ENCODE results near the gene MCF2L2. TPM values are rescaled to one million over a fixed set of nuclear protein-coding genes. Genes with fewer than 3 reads are reported as not detected.

Gene MCF2L2
- total RNA-seq, 6 experiments from 2014 or later = 0.14 TPM; not detected in 5

DNA sequence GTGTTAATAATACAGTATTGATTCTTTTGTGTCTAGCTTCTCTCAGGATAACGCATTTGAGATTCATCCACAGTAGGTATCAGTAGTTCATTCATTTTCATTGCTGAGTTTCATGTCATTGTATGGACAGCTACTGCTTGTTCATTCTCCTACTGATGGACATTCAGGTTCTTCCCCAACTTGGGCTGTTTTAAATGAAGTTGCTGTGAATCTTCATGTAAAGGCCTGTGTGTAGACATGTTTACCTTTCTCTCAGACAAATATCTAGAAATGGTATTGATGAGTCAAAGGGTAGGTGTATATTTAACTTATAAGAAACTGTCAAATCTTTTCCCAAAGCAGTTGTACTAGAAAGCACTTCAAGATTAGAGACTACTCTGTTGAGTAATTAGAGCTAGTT is 26.7 kb downstream of the MCF2L2 start:
- Mint-ChIP-seq H3K27me3 (ENCODE audit: insufficient read depth) (peaks cover 25% of the 10 kb centered on the region), H3K9me3 (no peaks in the 10 kb centered on the region), H3K4me1 (ENCODE audit: low read depth) (no peaks in the 10 kb centered on the region), H3K36me3 (ENCODE audit: low read depth) (no peaks in the 10 kb centered on the region), H3K4me3 (no peak overlapping the region), H3K27ac (no peak overlapping the region)
- TF ChIP-seq, protein P1, sequence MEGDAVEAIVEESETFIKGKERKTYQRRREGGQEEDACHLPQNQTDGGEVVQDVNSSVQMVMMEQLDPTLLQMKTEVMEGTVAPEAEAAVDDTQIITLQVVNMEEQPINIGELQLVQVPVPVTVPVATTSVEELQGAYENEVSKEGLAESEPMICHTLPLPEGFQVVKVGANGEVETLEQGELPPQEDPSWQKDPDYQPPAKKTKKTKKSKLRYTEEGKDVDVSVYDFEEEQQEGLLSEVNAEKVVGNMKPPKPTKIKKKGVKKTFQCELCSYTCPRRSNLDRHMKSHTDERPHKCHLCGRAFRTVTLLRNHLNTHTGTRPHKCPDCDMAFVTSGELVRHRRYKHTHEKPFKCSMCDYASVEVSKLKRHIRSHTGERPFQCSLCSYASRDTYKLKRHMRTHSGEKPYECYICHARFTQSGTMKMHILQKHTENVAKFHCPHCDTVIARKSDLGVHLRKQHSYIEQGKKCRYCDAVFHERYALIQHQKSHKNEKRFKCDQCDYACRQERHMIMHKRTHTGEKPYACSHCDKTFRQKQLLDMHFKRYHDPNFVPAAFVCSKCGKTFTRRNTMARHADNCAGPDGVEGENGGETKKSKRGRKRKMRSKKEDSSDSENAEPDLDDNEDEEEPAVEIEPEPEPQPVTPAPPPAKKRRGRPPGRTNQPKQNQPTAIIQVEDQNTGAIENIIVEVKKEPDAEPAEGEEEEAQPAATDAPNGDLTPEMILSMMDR (IDR thresholded peaks at IDR 0.05) = no peak
- no peak for DNase-seq

DNA sequence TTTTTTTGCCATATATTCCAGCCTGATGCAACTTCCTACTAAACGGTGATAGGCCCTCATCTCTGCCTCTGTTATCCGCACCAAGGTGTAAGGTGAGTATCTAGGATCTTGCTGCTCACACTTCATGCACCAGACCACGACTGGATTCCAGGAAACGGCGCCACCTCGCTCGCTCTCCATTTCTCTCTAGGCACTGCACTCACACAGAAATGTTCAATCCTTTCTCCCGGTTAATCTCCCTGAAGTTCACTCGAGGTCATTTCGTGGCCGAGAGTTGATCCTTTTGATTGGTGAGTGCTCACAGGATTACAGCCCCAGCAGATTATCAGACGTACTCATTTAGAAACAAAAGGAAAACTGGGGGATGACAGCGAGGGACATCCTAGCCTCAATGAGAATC is 28.1 kb downstream of the MCF2L2 start:
- Mint-ChIP-seq H3K27ac (no peak overlapping the region), H3K9me3 (no peaks in the 10 kb centered on the region), H3K27me3 (ENCODE audit: insufficient read depth) (peaks cover 26% of the 10 kb centered on the region), H3K4me3 (no peak overlapping the region), H3K4me1 (ENCODE audit: low read depth) (no peaks in the 10 kb centered on the region), H3K36me3 (ENCODE audit: low read depth) (no peaks in the 10 kb centered on the region)
- TF ChIP-seq, protein P1 (IDR thresholded peaks at IDR 0.05) = no peak
- no peak for DNase-seq

DNA sequence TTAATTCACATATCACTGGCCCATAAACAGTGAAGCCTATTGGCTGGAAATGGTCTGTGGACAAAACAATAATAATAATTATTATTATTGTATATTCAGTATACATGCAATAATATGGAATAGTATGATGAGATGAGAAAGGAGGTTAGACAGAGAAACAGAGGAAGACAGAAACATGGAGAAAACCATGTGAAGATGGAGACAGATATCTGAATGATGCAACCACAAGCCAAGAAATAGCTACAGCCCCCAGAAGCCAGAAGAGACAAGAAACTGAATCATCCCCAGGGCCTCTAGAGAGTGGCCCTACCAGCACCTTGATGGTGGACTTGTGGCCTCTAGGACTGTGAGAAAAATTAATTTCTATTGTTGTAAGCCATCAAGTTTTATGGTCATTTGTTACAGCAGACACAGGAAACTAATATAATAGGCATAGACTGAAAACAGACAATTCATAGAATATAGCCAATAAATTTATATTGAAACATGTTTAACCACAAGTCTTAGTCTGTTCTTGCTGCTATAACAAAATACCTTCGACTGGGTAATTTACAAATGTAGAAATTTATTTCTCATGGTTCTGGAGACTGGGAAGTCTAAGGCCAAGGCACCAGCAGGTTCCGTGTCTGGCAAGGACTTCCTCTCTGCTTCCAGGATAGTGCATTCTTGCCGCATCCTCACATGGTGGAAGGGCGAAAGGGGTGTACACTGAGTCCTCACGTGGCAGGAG is 31.6 kb downstream of the MCF2L2 start:
- Mint-ChIP-seq H3K27me3 (ENCODE audit: insufficient read depth) (peaks cover 22% of the 10 kb centered on the region), H3K27ac (no peak overlapping the region), H3K4me1 (ENCODE audit: low read depth) (no peaks in the 10 kb centered on the region), H3K4me3 (no peak overlapping the region), H3K36me3 (ENCODE audit: low read depth) (no peaks in the 10 kb centered on the region), H3K9me3 (no peaks in the 10 kb centered on the region)
- TF ChIP-seq, protein P1 (IDR thresholded peaks at IDR 0.05) = no peak
- no peak for DNase-seq

DNA sequence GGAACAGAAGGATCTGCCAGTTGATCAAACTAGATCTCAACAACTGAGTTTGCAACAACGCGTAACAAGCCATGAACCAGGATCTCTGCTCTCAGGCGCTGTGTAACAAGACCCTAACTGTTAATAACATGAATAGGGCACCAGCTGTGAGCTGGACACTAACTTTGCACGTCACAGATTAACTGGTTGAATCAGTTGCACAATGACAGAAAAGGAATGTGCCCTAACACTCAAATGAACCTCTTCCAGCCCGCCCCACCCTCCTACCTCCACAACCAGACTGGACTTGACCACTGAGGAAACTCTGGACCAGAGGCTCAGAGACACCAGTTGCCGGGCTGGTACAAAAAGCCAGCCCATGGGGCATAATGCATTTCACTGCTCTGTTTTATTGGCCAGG is 34.3 kb downstream of the MCF2L2 start:
- Mint-ChIP-seq H3K36me3 (ENCODE audit: low read depth) (no peaks in the 10 kb centered on the region), H3K27me3 (ENCODE audit: insufficient read depth) (peaks cover 27% of the 10 kb centered on the region), H3K4me3 (no peak overlapping the region), H3K9me3 (no peaks in the 10 kb centered on the region), H3K27ac (no peak overlapping the region), H3K4me1 (ENCODE audit: low read depth) (no peaks in the 10 kb centered on the region)
- DNase-seq = no peak
- TF ChIP-seq, protein P1 (IDR thresholded peaks at IDR 0.05) = no peak

DNA sequence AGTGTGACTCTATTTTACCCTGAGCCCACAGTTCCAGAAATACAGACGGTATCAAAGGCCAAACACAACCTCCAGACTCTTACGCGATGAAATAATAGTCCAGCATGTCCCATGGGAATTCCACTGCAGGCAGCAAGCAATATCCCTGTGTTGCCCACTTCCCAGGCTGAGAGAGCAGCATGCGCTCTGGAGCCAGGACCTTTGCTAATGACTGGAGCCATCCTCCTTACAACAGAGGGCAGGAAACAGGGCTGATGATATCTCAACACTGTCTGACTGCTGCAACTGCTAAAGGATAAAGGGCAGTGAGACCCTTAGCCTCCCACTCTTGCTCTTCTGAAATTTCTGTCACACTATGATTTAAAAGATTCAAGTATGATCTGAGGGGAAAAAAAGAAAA is 34.8 kb downstream of the MCF2L2 start:
- Mint-ChIP-seq H3K27me3 (ENCODE audit: insufficient read depth) (peaks cover 32% of the 10 kb centered on the region), H3K27ac (no peak overlapping the region), H3K9me3 (no peaks in the 10 kb centered on the region), H3K4me3 (no peak overlapping the region), H3K4me1 (ENCODE audit: low read depth) (no peaks in the 10 kb centered on the region), H3K36me3 (ENCODE audit: low read depth) (no peaks in the 10 kb centered on the region)
- TF ChIP-seq, protein P1 (IDR thresholded peaks at IDR 0.05) = no peak
- DNase-seq = no peak
